ENCODE measurements around the gene EDEM3. TPM values are rescaled to one million over a fixed set of nuclear protein-coding genes. Genes with fewer than 3 reads are reported as not detected.

EDEM3 gene
- total and polyA plus RNA-seq, 4 donors: 11.7 to 53.8 (median 23.7) TPM

- Histone ChIP-seq H3K9ac (ENCODE audit: low read depth in 1 of 2, low read length in 2 of 2) (no peak overlapping the region), H3K9me3 (ENCODE audit: control insufficient read depth in 4 of 4, low read length in 3 of 4) (no peaks in the 10 kb centered on the region), H3K27me3 (ENCODE audit: control insufficient read depth in 4 of 4, insufficient read depth in 4 of 4, low read length in 3 of 4) (no peaks in the 10 kb centered on the region), H3K4me1 (ENCODE audit: control insufficient read depth in 4 of 4, insufficient read depth in 4 of 4, low read length in 3 of 4) (peaks cover 7 to 39% (median 29%) of the 10 kb centered on the region in 4 donors), H3K4me3 (ENCODE audit: low read depth in 1 of 3, low read length in 3 of 3) (no peak overlapping the region), H3K36me3 (ENCODE audit: control insufficient read depth in 4 of 4, insufficient read depth in 3 of 4, low read depth in 1 of 4, low read length in 3 of 4) (no peaks in the 10 kb centered on the region), H3K27ac (ENCODE audit: low read depth in 1 of 2, low read length in 2 of 2) (peak overlapping the region; percentile 55 to 74)
- 10% methylated on average over 5 of the region's 5 CpGs for WGBS
- peak; percentile 57 for DNase-seq (ENCODE audit: low spot score)
- peak; percentile 96 for TF ChIP-seq HNF4G (IDR thresholded peaks at IDR 0.05)
- TF ChIP-seq YY1 (IDR thresholded peaks at IDR 0.05): peak; percentile 87
- peak; percentile 44 for TF ChIP-seq ATF3 (IDR thresholded peaks at IDR 0.05)
- peak; percentile 79 for TF ChIP-seq REST (IDR thresholded peaks at IDR 0.05)
- TF ChIP-seq EGR1 (IDR thresholded peaks at IDR 0.05; ENCODE audit: low read depth in 2 of 2): peak in 1 of 2 donors; percentile 66
- peak; percentile 56 for TF ChIP-seq TAF1 (conservative IDR thresholded peaks at IDR 0.05)
- peak; percentile 60 for TF ChIP-seq ZBTB33 (IDR thresholded peaks at IDR 0.05)
- peak; percentile 83 to 92 for TF ChIP-seq JUND (IDR thresholded peaks at IDR 0.05)
- peak; percentile 95 for TF ChIP-seq FOXA2 (IDR thresholded peaks at IDR 0.05)
- TF ChIP-seq NR2F2 (IDR thresholded peaks at IDR 0.05): peak; percentile 41
- peak; percentile 98 for TF ChIP-seq SP1 (IDR thresholded peaks at IDR 0.05)
- no peak for TF ChIP-seq GABPA (IDR thresholded peaks at IDR 0.05 in 1 of 2, conservative IDR thresholded peaks at IDR 0.05 in 1 of 2)
- TF ChIP-seq FOXA1 (IDR thresholded peaks at IDR 0.05): peak; percentile 95
- TF ChIP-seq CTCF (IDR thresholded peaks at IDR 0.05; ENCODE audit: low read depth, low read length, missing input control): no peak
- TF ChIP-seq HNF4A (conservative IDR thresholded peaks at IDR 0.05): peak; percentile 98
- TF ChIP-seq MAX (IDR thresholded peaks at IDR 0.05): peak; percentile 84
- TF ChIP-seq RXRA (IDR thresholded peaks at IDR 0.05): peak; percentile 91 to 92
- peak; percentile 49 to 65 for TF ChIP-seq RAD21 (IDR thresholded peaks at IDR 0.05)
Measured at GRCh38 chr1:184792450-184792969, 37.9 kb upstream of the EDEM3 start.

All from liver (tissue), 9 donors.